Colonic mucosa (tissue), 4 donors: ENCODE measurements around the gene ALDH9A1. TPM values are rescaled to one million over a fixed set of nuclear protein-coding genes. Genes with fewer than 3 reads are reported as not detected.
"Not testable (repeated sequence)": the region's sequence is repeated elsewhere in the genome, so short reads cannot be mapped to it uniquely, and the experiment has no call there.

Experiments
- DNase-seq: peaks from one replicate; pipeline ENCODE4 v3.0.0-alpha.2; 2020
- H3K27ac ChIP-seq: fragments of 200-600 bp; one replicate; pipeline ENCODE4 v1.8.0; 2021
- H3K27me3 ChIP-seq: fragments of 200-600 bp; one replicate; pipeline ENCODE4 v1.8.0; 2021
- H3K36me3 ChIP-seq: fragments of 200-600 bp; one replicate; pipeline ENCODE4 v1.8.0; 2021
- H3K4me1 ChIP-seq: fragments of 200-600 bp; one replicate; pipeline ENCODE4 v1.8.0; 2021; ENCODE audit warnings: mild to moderate bottlenecking
- H3K4me3 ChIP-seq: fragments of 200-600 bp; one replicate; pipeline ENCODE4 v1.8.0; 2021
- H3K9ac ChIP-seq, 2 donors: one replicate each; pipeline ENCODE4 v1.7.0; 2013; ENCODE audit warnings: control low read depth in 2 of 2, low read depth in 2 of 2, low read length in 2 of 2
- H3K9me3 ChIP-seq: fragments of 200-600 bp; one replicate; pipeline ENCODE4 v1.8.0; 2021
- CTCF ChIP-seq: fragments of 200-600 bp; IDR thresholded peaks from one replicate; pipeline ENCODE4 v1.8.0; 2022; ENCODE audit warnings: antibody characterized with exemption, mild to moderate bottlenecking
- intact Hi-C: fragments of 100-400 bp; cut with DNase I; formaldehyde crosslinking; loops from one replicate; pipeline ENCODE4 v1.14.1; 2022
- total RNA-seq, 2 donors: library from RNA; stranded (reverse); fragmentation: NEBNext Ultra II Directional in 1 of 2; extraction: Animal tissue kit (Norgen Biotek cat#: 25700) in 1 of 2; gene quantifications; one replicate each; pipeline ENCODE4 v1.2.1, GENCODE V29; 2021
- donor health status: healthy.
- donor health status: DM: no; HTN: no; CAD: no.
- donor health status: DM: no; HTN: no; CAD: no.

Gene ALDH9A1
- total RNA-seq, 2 donors from 2014 or later: 62.3 to 77.4 TPM

- Histone ChIP-seq H3K27ac (no peak overlapping the region), H3K9ac (no peak overlapping the region), H3K9me3 (no peaks in the 10 kb centered on the region), H3K4me3 (no peak overlapping the region), H3K4me1 (no peaks in the 10 kb centered on the region), H3K27me3 (no peaks in the 10 kb centered on the region), H3K36me3 (no peaks in the 10 kb centered on the region)
- TF ChIP-seq CTCF: no peak
- intact Hi-C loops: no loop called here
- no peak for DNase-seq
These were observed 38.8 kb upstream of the ALDH9A1 start for GRCh38 chr1:165737196-165737595.

- H3K9ac ChIP-seq: no peak overlapping the region
- TF ChIP-seq CTCF: no peak
- H3K4me3 ChIP-seq: no peak overlapping the region
- no peaks in the 10 kb centered on the region for H3K27me3 ChIP-seq
- intact Hi-C loops: no loop called here
- no peaks in the 10 kb centered on the region for H3K9me3 ChIP-seq
- no peaks in the 10 kb centered on the region for H3K36me3 ChIP-seq
- DNase-seq: no peak
- H3K27ac ChIP-seq: no peak overlapping the region
- no peaks in the 10 kb centered on the region for H3K4me1 ChIP-seq
These were observed 36.5 kb upstream of the ALDH9A1 start for GRCh38 chr1:165734906-165735305.

GRCh38 chr1:165726841-165727240 is 28.5 kb upstream of the ALDH9A1 start:
- intact Hi-C loops: no loop called here
- H3K9me3 ChIP-seq: no peaks in the 10 kb centered on the region
- TF ChIP-seq CTCF: no peak
- no peak overlapping the region for H3K9ac ChIP-seq
- H3K36me3 ChIP-seq: no peaks in the 10 kb centered on the region
- H3K4me1 ChIP-seq: no peaks in the 10 kb centered on the region
- H3K27ac ChIP-seq: no peak overlapping the region
- no peak for DNase-seq
- H3K4me3 ChIP-seq: no peak overlapping the region
- no peaks in the 10 kb centered on the region for H3K27me3 ChIP-seq

GRCh38 chr1:165726169-165726568 is 27.8 kb upstream of the ALDH9A1 start:
- TF ChIP-seq CTCF: no peak
- no peaks in the 10 kb centered on the region for H3K36me3 ChIP-seq
- no peak for DNase-seq
- no peaks in the 10 kb centered on the region for H3K4me1 ChIP-seq
- no peaks in the 10 kb centered on the region for H3K27me3 ChIP-seq
- intact Hi-C loops: no loop called here
- H3K4me3 ChIP-seq: no peak overlapping the region
- H3K27ac ChIP-seq: no peak overlapping the region
- no peak overlapping the region for H3K9ac ChIP-seq
- H3K9me3 ChIP-seq: no peaks in the 10 kb centered on the region

GRCh38 chr1:165717918-165718515 is 19.7 kb upstream of the ALDH9A1 start:
- no peaks in the 10 kb centered on the region for H3K4me1 ChIP-seq
- H3K4me3 ChIP-seq: no peak overlapping the region
- DNase-seq: peak; percentile 52
- intact Hi-C loops: loop anchor here (2.0 kb wide), 1 partner anchor 197 kb away; no protein-coding TSS in a partner anchor
- no peaks in the 10 kb centered on the region for H3K27me3 ChIP-seq
- H3K36me3 ChIP-seq: no peaks in the 10 kb centered on the region
- TF ChIP-seq CTCF: peak; percentile 61
- no peaks in the 10 kb centered on the region for H3K9me3 ChIP-seq
- H3K9ac ChIP-seq: no peak overlapping the region
- H3K27ac ChIP-seq: no peak overlapping the region

GRCh38 chr1:165716265-165717051 is 18.1 kb upstream of the ALDH9A1 start:
- not testable (repeated sequence) for H3K4me3 ChIP-seq, H3K9ac ChIP-seq, H3K4me1 ChIP-seq, H3K9me3 ChIP-seq, H3K36me3 ChIP-seq, H3K27me3 ChIP-seq, H3K27ac ChIP-seq, DNase-seq
- intact Hi-C loops: loop anchor here (2.0 kb wide), 1 partner anchor 198 kb away; no protein-coding TSS in a partner anchor
